Upper lobe of left lung (tissue), 4 donors: ENCODE measurements around the gene FAM53A.

Experiments
- CTCF ChIP-seq, 6 experiments: fragments of 450-650 bp in 4 of 6; fragments of 200-600 bp in 2 of 6; sonication (generic) in 2 of 6; IDR thresholded peaks; one replicate each; pipeline ENCODE4 v1.5.1; 2016 to 2019; ENCODE audit warnings: antibody characterized with exemption in 6 of 6
- EP300 ChIP-seq, 4 donors: sonication (generic); formaldehyde crosslinking; IDR thresholded peaks; one replicate each; pipeline ENCODE4 v1.5.1; 2017; ENCODE audit warnings: antibody characterized with exemption in 4 of 4, control low read depth in 2 of 4
- POLR2A ChIP-seq, 4 donors: fragments of 450-650 bp; IDR thresholded peaks; one replicate each; pipeline ENCODE4 v1.5.1; 2016 to 2017; ENCODE audit warnings: antibody characterized with exemption in 4 of 4, mild to moderate bottlenecking in 2 of 4
- POLR2AphosphoS5 ChIP-seq, 2 donors: sonication (generic); formaldehyde crosslinking; IDR thresholded peaks; one replicate each; pipeline ENCODE4 v1.5.1; 2017; ENCODE audit warnings: antibody characterized with exemption in 2 of 2

DNA sequence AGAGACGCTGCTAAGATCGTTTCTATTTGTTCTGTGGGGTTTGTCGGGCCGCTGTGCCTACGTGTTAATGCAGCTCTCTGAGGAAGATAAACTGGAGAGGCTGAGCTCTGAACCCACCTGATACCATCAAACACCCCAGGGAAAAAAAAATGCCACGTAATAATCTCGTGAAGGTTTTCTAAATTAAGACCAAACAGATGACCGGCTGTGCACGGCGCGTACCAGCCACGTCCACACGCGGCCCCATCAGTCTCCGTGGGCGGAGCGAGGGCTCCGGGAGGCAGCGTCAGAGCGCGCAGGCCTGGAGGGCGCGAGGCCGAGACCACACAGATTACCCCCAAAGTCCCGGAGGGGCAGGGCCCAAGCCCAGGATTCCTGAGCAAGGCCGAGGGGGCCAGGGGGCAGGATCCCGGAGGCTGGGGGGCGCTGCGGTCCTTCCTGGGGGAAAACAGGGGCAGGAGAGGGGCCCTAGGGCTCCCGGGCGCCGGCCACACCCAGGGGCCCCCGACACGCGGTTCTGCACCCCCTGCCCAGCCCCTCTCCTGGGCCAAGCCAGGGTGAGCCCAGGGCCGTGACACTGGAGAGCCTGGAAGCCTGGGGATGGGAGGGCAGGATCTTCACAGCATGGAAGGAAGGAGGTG, 91.9 kb downstream of the FAM53A start:
- TF ChIP-seq CTCF (IDR thresholded peaks at IDR 0.05), result no peak
- no peak for TF ChIP-seq POLR2A (IDR thresholded peaks at IDR 0.05)
- TF ChIP-seq POLR2AphosphoS5 (IDR thresholded peaks at IDR 0.05), result no peak
- no peak for TF ChIP-seq EP300 (IDR thresholded peaks at IDR 0.05)
